Cardiac fibroblast (primary cell): Measurements from ENCODE around the gene TNS3.

ENCODE experiments used
- DNase-seq, 2 donors: peaks; one replicate each; pipeline versions ENCODE4 v3.0.0 to v3.0.0-alpha.2; 2010; ENCODE audit warnings: low read depth in 2 of 2
- H3K4me3 ChIP-seq, 2 donors: replicated peaks in 1 of 2; 1 replicate in 1 of 2; 2 replicates in 1 of 2; pipeline ENCODE4 v1.5.1; 2011; ENCODE audit warnings: low read depth in 2 of 2, low read length in 2 of 2, mild to moderate bottlenecking in 2 of 2, moderate library complexity in 1 of 2
- CTCF ChIP-seq: IDR thresholded peaks from one replicate; pipeline ENCODE4 v1.5.1; 2011; ENCODE audit warnings: low read depth, mild to moderate bottlenecking, low read length, inconsistent platforms

The TNS3 gene

GRCh38 chr7:47454069-47454973 is 127.6 kb downstream of the TNS3 start:
- DNase-seq, result no peak
- no peak overlapping the region for H3K4me3 ChIP-seq
- TF ChIP-seq CTCF, result no peak

- DNase-seq, result peak; percentile 68 to 95
- TF ChIP-seq CTCF, result peak; percentile 17
- H3K4me3 ChIP-seq, result peak overlapping the region in 1 of 2 donors; percentile 33
Measured at GRCh38 chr7:47453093-47454061, 128.5 kb downstream of the TNS3 start.

GRCh38 chr7:47452715-47453092 is 129.2 kb downstream of the TNS3 start:
- DNase-seq, result no peak
- TF ChIP-seq CTCF, result no peak
- peak overlapping the region in 1 of 2 donors; percentile 33 for H3K4me3 ChIP-seq

GRCh38 chr7:47452295-47452694 is 129.6 kb downstream of the TNS3 start:
- peak overlapping the region in 1 of 2 donors; percentile 33 for H3K4me3 ChIP-seq
- DNase-seq, result no peak
- no peak for TF ChIP-seq CTCF

- no peak overlapping the region for H3K4me3 ChIP-seq
- peak in 1 of 2 donors; percentile 52 for DNase-seq
Measured at GRCh38 chr7:47451851-47452205, 130.1 kb downstream of the TNS3 start.

More at GRCh38 chr7:47451851-47452205, 130.1 kb downstream of the TNS3 start:
- no peak for TF ChIP-seq CTCF
